AG09319 (cell line): Measurements from ENCODE around the gene NMT1.

Experiments used
- DNase-seq: peaks from one replicate; pipeline ENCODE4 v3.0.0-alpha.2; 2010; ENCODE audit warnings: low read depth; ENCODE audit errors: extremely low read depth
- TF ChIP-seq, protein P1 (sequence below): IDR thresholded peaks from 2 replicates; pipeline ENCODE4 v1.5.1; 2011; ENCODE audit warnings: low read depth, mild to moderate bottlenecking, inconsistent platforms, low read length, moderate library complexity

Gene NMT1

GRCh38 chr17:45101883-45102811 lies 41.0 kb downstream of the NMT1 start:
- no peak for DNase-seq

DNA sequence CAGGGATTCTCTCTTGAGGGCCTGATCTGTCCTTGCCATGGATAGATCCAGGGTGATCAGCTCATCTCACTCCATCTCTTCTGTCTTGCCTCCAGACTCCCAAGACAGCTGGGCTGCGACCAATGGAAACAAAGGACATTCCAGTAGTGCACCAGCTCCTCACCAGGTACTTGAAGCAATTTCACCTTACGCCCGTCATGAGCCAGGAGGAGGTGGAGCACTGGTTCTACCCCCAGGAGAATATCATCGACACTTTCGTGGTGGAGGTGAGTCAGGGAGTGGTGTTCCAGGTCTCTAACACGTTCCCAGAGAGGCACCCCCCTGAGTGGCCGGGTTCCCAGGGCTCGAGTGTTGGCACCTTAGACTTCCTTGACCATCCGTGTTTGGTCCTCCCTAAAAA lies 41.7 kb downstream of the NMT1 start:
- TF ChIP-seq, protein P1, sequence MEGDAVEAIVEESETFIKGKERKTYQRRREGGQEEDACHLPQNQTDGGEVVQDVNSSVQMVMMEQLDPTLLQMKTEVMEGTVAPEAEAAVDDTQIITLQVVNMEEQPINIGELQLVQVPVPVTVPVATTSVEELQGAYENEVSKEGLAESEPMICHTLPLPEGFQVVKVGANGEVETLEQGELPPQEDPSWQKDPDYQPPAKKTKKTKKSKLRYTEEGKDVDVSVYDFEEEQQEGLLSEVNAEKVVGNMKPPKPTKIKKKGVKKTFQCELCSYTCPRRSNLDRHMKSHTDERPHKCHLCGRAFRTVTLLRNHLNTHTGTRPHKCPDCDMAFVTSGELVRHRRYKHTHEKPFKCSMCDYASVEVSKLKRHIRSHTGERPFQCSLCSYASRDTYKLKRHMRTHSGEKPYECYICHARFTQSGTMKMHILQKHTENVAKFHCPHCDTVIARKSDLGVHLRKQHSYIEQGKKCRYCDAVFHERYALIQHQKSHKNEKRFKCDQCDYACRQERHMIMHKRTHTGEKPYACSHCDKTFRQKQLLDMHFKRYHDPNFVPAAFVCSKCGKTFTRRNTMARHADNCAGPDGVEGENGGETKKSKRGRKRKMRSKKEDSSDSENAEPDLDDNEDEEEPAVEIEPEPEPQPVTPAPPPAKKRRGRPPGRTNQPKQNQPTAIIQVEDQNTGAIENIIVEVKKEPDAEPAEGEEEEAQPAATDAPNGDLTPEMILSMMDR: no peak

More at GRCh38 chr17:45101883-45102811, 41.0 kb downstream of the NMT1 start:
- TF ChIP-seq, protein P1: no peak

DNA sequence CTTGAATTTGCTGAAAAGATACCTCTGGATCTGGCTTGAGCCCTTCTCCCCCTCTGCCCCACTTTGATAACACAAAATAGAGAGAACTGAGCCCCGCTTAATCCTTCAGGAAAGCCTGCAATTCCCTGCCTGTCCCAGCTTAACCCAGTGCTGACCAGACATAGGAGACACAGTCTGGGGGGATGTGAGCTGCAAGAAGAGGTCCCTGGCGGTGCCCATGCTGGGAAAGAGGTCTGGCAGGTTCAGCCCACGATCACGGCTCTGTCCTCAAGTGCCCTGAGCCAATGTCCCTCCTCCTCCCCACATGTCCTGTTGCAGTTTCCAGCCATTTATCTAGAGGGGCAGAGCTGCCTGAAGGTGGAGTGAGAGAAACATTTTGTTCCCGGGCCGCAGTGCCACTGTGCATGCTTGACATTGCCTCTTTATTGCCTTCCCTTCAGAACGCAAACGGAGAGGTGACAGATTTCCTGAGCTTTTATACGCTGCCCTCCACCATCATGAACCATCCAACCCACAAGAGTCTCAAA lies 42.2 kb downstream of the NMT1 start:
- DNase-seq: no peak
- TF ChIP-seq, protein P1: no peak

More for the DNA sequence above, 41.7 kb downstream of the NMT1 start:
- DNase-seq: no peak

GRCh38 chr17:45104029-45104428 lies 42.9 kb downstream of the NMT1 start:
- TF ChIP-seq, protein P1: no peak
- no peak for DNase-seq

- no peak for DNase-seq
- TF ChIP-seq, protein P1: no peak
Observed at GRCh38 chr17:45104497-45104896, 43.4 kb downstream of the NMT1 start.

- TF ChIP-seq, protein P1: no peak; the same call in 1 of the 2 replicates
- no peak for DNase-seq
Observed at GRCh38 chr17:45104907-45105624, 43.9 kb downstream of the NMT1 start.

GRCh38 chr17:45106096-45106495 lies 45.0 kb downstream of the NMT1 start:
- no peak for DNase-seq
- TF ChIP-seq, protein P1: no peak
